ENCODE results near the gene NOS3. TPM values are rescaled to one million over a fixed set of nuclear protein-coding genes. Genes with fewer than 3 reads are reported as not detected.

The NOS3 gene
- total and polyA plus RNA-seq, 2 donors (not counting 3 experiments of a cell fraction or from before 2014, with no cell fraction given): 82.8 to 95.1 TPM

- H3K27ac ChIP-seq (ENCODE audit: insufficient read depth, low read depth, low read length): no peak overlapping the region
- no peak overlapping the region for H2AFZ ChIP-seq (ENCODE audit: low read depth, low read length)
- H3K36me3 ChIP-seq (ENCODE audit: control insufficient read depth in 2 of 2, extremely low read depth in 1 of 2, insufficient read depth in 2 of 2, low read length in 2 of 2): peaks cover 0 to 37% of the 10 kb centered on the region in 2 experiments
- H3K9me1 ChIP-seq (replicated peaks; ENCODE audit: control insufficient read depth, extremely low read depth, insufficient read depth, low read length): no peaks in the 10 kb centered on the region
- DNase-seq (ENCODE audit: low read depth, low spot score) (no peak), FAIRE-seq (no peak)
- H3K79me2 ChIP-seq (ENCODE audit: control insufficient read depth, insufficient read depth, low read length): peaks cover 6% of the 10 kb centered on the region
- H3K4me3 ChIP-seq (replicated peaks in 1 of 3; ENCODE audit: insufficient read depth in 1 of 3, low read depth in 1 of 3, low read length in 3 of 3): no peak overlapping the region
- H3K9me3 ChIP-seq (replicated peaks; ENCODE audit: control insufficient read depth, insufficient read depth, low read length): no peaks in the 10 kb centered on the region
- dilution Hi-C loops (cut with MboI; ENCODE audit: extremely low pct_ligation_motif_present, low sequenced_read_pairs): no loop called here
- H3K4me2 ChIP-seq (ENCODE audit: insufficient read depth, low read length): no peak overlapping the region
- ChIA-PET CTCF (interaction anchor here (1.0 kb wide), 1 partner anchor 10 kb away, joined by 3 read pairs; no protein-coding TSS in a partner anchor), POLR2A (no interaction called here)
- BruUV-seq (replicated peaks): no TSS peak
- intact Hi-C loops (cut with micrococcal nuclease): no loop called here
- H3K27me3 ChIP-seq (ENCODE audit: control insufficient read depth in 2 of 2, insufficient read depth in 2 of 2, low read length in 2 of 2): no peaks in the 10 kb centered on the region
- no peak overlapping the region for H3K9ac ChIP-seq (replicated peaks; ENCODE audit: extremely low read depth, insufficient read depth, low read length)
- H4K20me1 ChIP-seq (replicated peaks; ENCODE audit: control insufficient read depth, extremely low read depth, insufficient read depth, low read length): no peaks in the 10 kb centered on the region
- TF ChIP-seq MYC (IDR thresholded peaks at IDR 0.05; ENCODE audit: low read depth, low read length) (no peak), EZH2 (IDR thresholded peaks at IDR 0.05; ENCODE audit: borderline replicate concordance, low read depth, low read length, severe bottlenecking) (no peak), POLR2AphosphoS5 (IDR thresholded peaks at IDR 0.05; ENCODE audit: insufficient read depth, low read depth, low read length) (no peak), POLR2A (IDR thresholded peaks at IDR 0.05; ENCODE audit: low read depth, low read length) (no peak), CTCF (IDR thresholded peaks at IDR 0.05; ENCODE audit: extremely low read depth in 1 of 2, insufficient read depth in 1 of 2, low read depth in 1 of 2, low read length in 2 of 2) (no peak), MAX (IDR thresholded peaks at IDR 0.05; ENCODE audit: insufficient read depth, insufficient read length) (no peak), GATA2 (IDR thresholded peaks at IDR 0.05; ENCODE audit: insufficient read depth, insufficient read length, low read depth, low read length) (no peak), JUN (IDR thresholded peaks at IDR 0.05; ENCODE audit: borderline replicate concordance, insufficient read depth, insufficient read length, low read depth) (no peak), FOS (IDR thresholded peaks at IDR 0.05; ENCODE audit: borderline replicate concordance, insufficient read depth, low read length) (no peak)
- peaks cover 34% of the 10 kb centered on the region for H3K4me1 ChIP-seq (ENCODE audit: control insufficient read depth, extremely low read depth, insufficient read depth, low read length)
Observed at GRCh38 chr7:150999497-151000230, 8.8 kb downstream of the NOS3 start.
